T-helper 1 cell treated with Interleukin-12 subunit alpha and Interleukin-12 subunit beta and Interleukin-4 antibody, amounts not matched to agents 30 ng/mL and 1 ng/mL, for 36 hours (primary cell): ENCODE measurements around the gene ERF. TPM values are rescaled to one million over a fixed set of nuclear protein-coding genes. Genes with fewer than 3 reads are reported as not detected.
"Not testable (repeated sequence)": the region's sequence is repeated elsewhere in the genome, so short reads cannot be mapped to it uniquely, and the experiment has no call there.

ENCODE experiments used
- intact Hi-C: fragments of 100-400 bp; cut with micrococcal nuclease; formaldehyde crosslinking; loops from one replicate; pipeline ENCODE4 v1.15.1; 2024
- total RNA-seq: library from RNA; stranded (reverse); gene quantifications from 2 replicates; pipeline ENCODE4 v1.2.3, GENCODE V29; 2022

ERF gene
- total RNA-seq, 1 donor from 2014 or later: 41.8 TPM

DNA sequence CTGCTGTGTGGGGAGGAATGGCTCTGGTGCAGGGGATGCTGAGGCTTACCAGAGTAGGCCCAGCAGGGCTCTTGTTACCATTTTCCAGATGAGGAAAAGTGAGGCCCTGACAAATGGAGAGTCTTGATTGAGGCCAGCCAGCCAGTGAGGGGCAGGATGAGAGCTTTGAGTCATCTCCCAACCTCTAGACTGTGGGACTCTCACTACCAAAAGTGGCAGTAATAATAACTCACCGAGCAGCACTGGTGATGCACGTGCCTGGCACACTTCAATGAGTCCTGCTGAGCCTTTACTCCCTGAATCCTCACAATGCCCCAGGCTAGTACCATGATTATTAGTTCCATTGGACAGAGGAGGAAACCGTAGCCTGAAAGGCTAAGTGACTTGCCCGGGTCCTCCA is 21.9 kb upstream of the ERF start:
- intact Hi-C loops: no loop called here

DNA sequence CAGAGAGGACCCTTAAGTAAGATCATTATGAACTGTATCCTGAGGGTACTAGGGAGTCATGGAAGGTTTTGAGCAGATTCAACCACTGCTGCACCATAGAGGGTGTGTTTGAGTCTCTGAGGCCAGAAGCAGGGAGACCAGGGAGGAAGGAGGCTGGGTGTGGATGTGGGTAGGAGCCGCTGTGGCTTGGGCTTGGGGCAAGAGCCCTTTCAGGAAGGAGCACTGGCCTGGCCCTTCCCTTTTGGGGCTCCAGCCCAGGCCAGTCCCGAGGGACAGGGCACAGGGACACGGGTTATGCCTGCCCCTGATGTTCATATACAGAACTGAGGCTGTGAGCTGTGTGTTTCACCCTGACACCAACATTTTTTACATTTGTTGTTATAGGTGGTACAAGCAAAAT is 21.4 kb upstream of the ERF start:
- intact Hi-C loops: no loop called here

DNA sequence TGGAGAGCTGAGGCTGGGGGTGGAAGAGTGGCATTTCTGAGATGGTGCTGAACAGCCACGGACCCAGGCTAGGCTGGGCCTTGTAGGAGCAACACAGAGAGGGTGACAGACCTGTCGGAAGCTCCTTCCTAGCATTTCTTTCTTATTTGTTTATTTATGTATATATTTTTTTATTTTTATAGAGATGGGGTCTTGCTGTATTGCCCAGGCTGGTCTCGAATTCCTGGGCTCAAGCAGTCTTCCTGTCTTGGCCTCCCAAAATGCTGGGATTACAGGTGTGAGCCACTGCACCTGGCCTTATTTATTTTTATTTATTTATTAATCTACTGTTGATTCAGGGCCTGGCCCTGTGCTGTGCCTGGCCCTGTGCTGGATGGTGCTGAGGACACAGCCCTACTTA is 20.6 kb upstream of the ERF start:
- intact Hi-C loops: no loop called here

DNA sequence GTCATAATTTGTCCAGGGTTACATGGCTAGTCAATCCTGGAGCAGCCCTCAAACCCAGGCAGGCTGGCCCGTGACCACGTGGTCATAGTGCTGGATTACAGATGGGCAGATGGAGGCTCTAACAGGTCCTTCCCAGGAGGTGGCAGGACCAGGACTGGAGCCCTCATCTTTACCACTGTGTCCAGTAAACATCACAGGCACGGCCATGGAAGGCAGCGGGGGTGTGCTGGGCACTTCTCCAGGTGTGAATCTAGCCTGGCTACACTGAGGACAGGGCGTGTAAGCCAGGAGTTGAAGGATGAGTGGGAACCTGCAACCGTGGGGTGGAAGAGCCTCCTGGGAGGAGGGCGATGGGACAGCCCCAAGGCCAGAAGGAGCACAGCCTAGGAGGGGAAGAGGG is 20.2 kb upstream of the ERF start:
- intact Hi-C loops: no loop called here

GRCh38 chr19:42274065-42274682 is 19.2 kb upstream of the ERF start:
- intact Hi-C loops: no loop called here

GRCh38 chr19:42273407-42274064 is 18.6 kb upstream of the ERF start:
- intact Hi-C loops: no loop called here

- intact Hi-C loops: no loop called here
Measured at GRCh38 chr19:42272989-42273406, 18.1 kb upstream of the ERF start.

- intact Hi-C loops: no loop called here
Measured at GRCh38 chr19:42272535-42272897, 17.6 kb upstream of the ERF start.

- intact Hi-C loops: no loop called here
Measured at GRCh38 chr19:42271861-42272534, 17.1 kb upstream of the ERF start.

- intact Hi-C loops: no loop called here
Measured at GRCh38 chr19:42271045-42271419, 16.1 kb upstream of the ERF start.

DNA sequence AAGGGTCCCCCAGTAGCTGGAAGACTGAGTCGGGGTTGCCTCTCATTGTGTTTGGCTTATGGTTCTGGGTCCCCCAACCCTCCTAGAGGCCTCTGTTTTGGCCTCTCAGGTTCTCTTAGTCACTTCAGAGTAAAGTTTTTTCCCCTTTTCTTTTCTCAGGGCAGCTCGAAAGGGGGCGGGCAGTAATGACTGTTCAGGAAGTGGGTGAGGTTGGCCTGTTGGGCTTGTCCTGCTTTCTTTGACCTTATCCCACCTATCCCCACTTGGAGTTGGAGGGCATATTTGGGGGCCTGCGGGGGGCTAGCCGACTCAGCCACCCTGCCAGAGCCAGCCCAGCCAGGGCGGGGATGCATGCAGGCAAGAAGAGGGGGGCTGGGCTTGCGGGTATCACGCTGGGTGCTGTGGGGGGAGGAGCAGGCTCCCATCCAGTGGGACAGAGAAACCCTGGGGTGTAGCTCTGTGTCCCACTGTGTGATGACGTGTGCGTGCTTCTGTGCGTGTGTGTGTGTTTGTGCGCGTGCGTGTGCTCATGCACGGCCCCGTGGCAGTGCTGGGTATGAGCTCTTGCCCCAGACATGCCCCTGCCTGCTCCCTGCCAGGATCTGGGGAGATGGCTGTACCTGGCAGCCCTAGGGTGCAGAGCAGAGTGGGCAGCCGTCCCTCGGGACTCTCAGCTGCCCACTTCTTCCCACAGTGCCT is 15.6 kb upstream of the ERF start:
- intact Hi-C loops: no loop called here

- intact Hi-C loops: loop anchor here (2.0 kb wide), 2 partner anchors 147 to 1007 kb away; no protein-coding TSS in a partner anchor
Measured at GRCh38 chr19:42269478-42270345, 14.8 kb upstream of the ERF start.

DNA sequence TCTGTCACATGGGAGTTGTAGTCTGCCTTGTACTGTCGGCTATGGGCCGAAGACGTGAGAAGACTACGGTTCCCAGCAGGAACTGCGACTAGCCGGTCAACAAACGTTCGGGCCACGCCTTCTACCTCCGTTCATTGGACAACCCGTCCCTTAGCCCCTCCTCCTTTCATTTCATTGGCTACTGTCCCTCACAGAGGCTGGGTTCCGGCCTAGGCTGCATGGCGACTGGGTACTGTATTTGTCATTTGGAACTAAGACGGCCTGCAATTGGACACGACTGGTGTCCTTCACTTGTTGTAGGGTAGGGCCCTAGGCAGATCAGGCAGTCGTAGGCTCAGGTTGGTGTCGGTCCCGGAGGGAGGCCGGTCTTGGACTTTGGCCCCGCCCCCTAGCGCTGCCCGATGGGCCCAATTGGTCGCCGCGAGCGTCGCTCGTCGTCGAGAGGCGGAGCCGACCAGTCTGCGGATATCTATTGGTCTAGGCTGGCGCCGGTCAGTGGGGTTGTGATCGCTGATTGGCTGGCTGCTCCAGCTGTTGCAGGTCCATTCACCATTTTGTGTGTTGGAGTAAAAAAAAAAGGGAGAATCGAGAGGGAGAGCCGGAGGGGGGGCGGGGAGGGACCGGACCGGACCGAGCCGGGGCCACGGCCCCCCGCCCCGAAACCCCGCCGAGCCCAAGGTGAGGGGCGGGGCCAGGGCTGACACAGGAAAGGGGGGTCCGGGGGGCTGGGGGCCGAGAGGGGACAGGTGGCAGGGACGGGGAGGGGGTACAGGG is 14.0 kb upstream of the ERF start, which contains the start of gene CIC:
TSS of gene CIC (plus strand) at position 549 of the 774 bp plus-strand sequence. CDS start 2,532 bp downstream, outside the sequence.
- intact Hi-C loops: loop anchor here (1.0 to 2.0 kb wide), 14 partner anchors 14 to 1006 kb away; partner anchors contain the start of genes ERF, MEGF8, PAFAH1B3 and PRR19

GRCh38 chr19:42268142-42268703 is 13.3 kb upstream of the ERF start:
- intact Hi-C loops: loop anchor here (1.0 to 2.0 kb wide), 14 partner anchors 13 to 1005 kb away; partner anchors contain the start of genes ERF, MEGF8, PAFAH1B3 and PRR19

DNA sequence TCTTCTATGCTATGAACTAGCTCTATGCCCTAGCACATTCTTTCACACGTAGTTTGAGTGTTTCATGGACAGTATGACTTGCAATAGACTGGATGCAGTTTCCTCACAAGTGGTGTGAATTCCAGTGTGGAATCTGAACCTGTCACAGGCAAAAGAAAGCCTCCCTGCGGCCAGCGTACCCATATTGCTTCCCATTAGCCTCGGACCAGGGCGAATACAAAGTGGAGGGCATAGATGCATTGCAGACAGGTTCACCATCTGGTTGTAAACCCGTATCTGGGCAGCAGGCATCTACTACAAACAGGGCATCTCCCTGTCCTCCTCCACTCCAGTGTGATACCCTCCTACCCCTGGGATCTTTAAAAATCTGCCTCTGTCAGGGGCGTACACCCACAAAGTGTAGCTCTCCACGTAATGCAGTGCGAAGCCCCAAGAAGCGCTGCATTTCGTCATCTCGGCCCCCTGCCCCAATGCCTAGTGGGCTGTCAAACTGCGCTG is 12.8 kb upstream of the ERF start:
- intact Hi-C loops: loop anchor here (1.0 to 2.0 kb wide), 14 partner anchors 12 to 1005 kb away; partner anchors contain the start of genes ERF, MEGF8, PAFAH1B3 and PRR19

- intact Hi-C loops: not testable (repeated sequence)
Measured at GRCh38 chr19:42266928-42267603, 12.1 kb upstream of the ERF start.

DNA sequence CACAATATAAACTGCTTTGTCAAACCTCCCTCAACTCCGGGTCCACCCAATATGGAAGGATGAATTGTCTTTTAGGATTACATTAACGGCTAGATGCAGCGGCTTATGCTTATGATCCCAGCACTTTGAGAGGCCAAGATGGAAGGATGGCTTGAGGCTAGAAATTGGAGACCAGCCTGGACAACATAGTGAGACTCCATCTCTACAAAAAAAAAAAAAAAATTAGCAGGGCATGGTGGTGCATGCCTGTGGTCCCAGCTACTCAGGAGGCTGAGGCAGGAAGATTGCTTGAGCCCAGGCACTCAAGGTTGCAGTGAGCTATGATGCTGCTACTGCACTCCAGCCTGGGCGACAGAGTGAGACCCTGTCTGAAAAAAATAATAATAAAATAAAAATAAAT is 11.2 kb upstream of the ERF start:
- intact Hi-C loops: not testable (repeated sequence)

DNA sequence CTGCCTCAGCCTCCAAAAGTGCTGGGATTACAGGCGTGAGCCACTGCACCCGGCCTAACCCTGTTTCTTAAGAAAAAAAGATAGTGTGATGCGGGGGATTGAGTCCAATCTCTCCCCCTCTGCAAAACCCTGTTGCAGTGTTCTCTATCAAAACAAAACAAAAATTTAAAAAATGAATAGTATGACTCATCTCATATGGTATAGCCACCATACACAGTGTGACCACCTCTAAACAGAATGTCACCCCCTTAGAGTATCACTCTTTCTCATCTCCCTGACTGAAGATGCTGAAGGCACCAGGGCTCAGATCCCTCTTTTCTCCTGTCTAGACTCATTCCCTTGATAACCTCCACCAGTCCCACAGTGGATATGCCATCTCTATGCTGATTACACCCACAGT is 6.8 kb upstream of the ERF start:
- intact Hi-C loops: no loop called here

DNA sequence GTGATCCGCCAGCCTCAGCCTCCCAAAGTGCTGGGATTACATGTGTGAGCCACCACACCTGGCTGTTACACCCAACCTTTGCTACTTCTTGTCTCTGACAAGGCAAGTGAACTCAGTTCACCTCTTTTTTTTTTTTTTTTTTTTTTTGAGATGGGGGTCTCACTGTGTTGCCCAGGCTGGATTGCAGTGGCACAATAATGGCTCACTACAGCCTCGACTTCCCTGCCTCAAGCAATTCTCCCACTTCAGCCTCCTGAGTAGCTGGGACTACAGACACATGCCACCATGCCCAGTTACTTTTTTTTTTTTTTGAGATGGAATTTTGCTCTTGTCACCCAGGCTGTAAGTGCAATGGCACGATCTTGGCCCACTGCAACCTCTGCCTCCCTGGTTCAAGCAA is 2.9 kb upstream of the ERF start:
- intact Hi-C loops: not testable (repeated sequence)
